Thyroid gland (tissue), 4 donors: ENCODE data around the gene EIF2B1.

Experiments
- CTCF ChIP-seq, 6 experiments: fragments of 200-600 bp in 3 of 6; fragments of 450-650 bp in 3 of 6; sonication (generic) in 3 of 6; IDR thresholded peaks; one replicate each; pipeline ENCODE4 v1.5.1; 2016 to 2019; ENCODE audit warnings: antibody characterized with exemption in 6 of 6, mild to moderate bottlenecking in 2 of 6, inconsistent platforms in 1 of 6, moderate library complexity in 1 of 6
- POLR2A ChIP-seq, 2 donors: fragments of 450-650 bp; IDR thresholded peaks; one replicate each; pipeline ENCODE4 v1.6.1; 2017; ENCODE audit warnings: antibody characterized with exemption in 2 of 2, mild to moderate bottlenecking in 2 of 2, moderate library complexity in 1 of 2

GRCh38 chr12:123595729-123596128 is 37.8 kb downstream of the EIF2B1 start:
- TF ChIP-seq POLR2A (IDR thresholded peaks at IDR 0.05) = no peak
- no peak for TF ChIP-seq CTCF (IDR thresholded peaks at IDR 0.05)
